Keratinocyte (primary cell): ENCODE measurements around the gene ADAMTSL1. TPM values are rescaled to one million over a fixed set of nuclear protein-coding genes. Genes with fewer than 3 reads are reported as not detected.

Source experiments
- DNase-seq: peaks from one replicate; pipeline ENCODE4 v3.0.0-alpha.2; 2011; ENCODE audit warnings: low read depth, missing footprints, low spot score
- FAIRE-seq: peaks from 2 replicates; lab custom pipeline; 2011; peaks lifted over from hg19 to GRCh38; lab: Jason Lieb, UNC
- H2AFZ ChIP-seq: 2 replicates; pipeline ENCODE4 v1.6.0; 2012; ENCODE audit warnings: low read length, control low read depth, inconsistent platforms; ENCODE audit not compliant: control insufficient read depth
- H3K27ac ChIP-seq: 2 replicates; pipeline ENCODE4 v1.5.1; 2011; ENCODE audit warnings: low read length; ENCODE audit not compliant: control insufficient read depth, insufficient read depth
- H3K27me3 ChIP-seq: 3 replicates; pipeline ENCODE4 v1.6.0; 2011; ENCODE audit warnings: low read length; ENCODE audit not compliant: control insufficient read depth, insufficient read depth; ENCODE audit errors: extremely low read depth
- H3K36me3 ChIP-seq, 2 experiments: 2 replicates in 1 of 2; 3 replicates in 1 of 2; pipeline ENCODE4 v1.5.1; 2011; ENCODE audit warnings: low read length in 2 of 2, mild to moderate bottlenecking in 1 of 2; ENCODE audit not compliant: control insufficient read depth in 2 of 2, insufficient read depth in 2 of 2; ENCODE audit errors: extremely low read depth in 1 of 2
- H3K4me1 ChIP-seq: 3 replicates; pipeline ENCODE4 v1.5.1; 2011; ENCODE audit warnings: low read length; ENCODE audit not compliant: control insufficient read depth, insufficient read depth; ENCODE audit errors: extremely low read depth
- H3K4me2 ChIP-seq: 3 replicates; pipeline ENCODE4 v1.6.0; 2011; ENCODE audit warnings: low read depth, low read length; ENCODE audit not compliant: control insufficient read depth, insufficient read depth; ENCODE audit errors: extremely low read depth
- H3K4me3 ChIP-seq, 3 experiments: fragments of 200-600 bp in 1 of 3; sonication (generic) in 1 of 3; 2 replicates in 2 of 3; 3 replicates in 1 of 3; pipeline ENCODE4 v1.5.1; 2011 to 2016; ENCODE audit warnings: low read length in 3 of 3, mild to moderate bottlenecking in 3 of 3, control low read depth in 2 of 3, inconsistent platforms in 1 of 3, low read depth in 1 of 3, mixed read lengths in 1 of 3, mixed run types in 1 of 3, moderate library complexity in 1 of 3; ENCODE audit not compliant: control insufficient read depth in 2 of 3, insufficient read depth in 2 of 3; ENCODE audit errors: extremely low read depth in 1 of 3
- H3K79me2 ChIP-seq: 2 replicates; pipeline ENCODE4 v1.6.0; 2012; ENCODE audit warnings: low read length; ENCODE audit not compliant: control insufficient read depth, insufficient read depth
- H3K9ac ChIP-seq: 3 replicates; pipeline ENCODE4 v1.6.0; 2011; ENCODE audit warnings: low read length; ENCODE audit not compliant: control insufficient read depth, insufficient read depth; ENCODE audit errors: extremely low read depth
- H3K9me1 ChIP-seq: 3 replicates; pipeline ENCODE4 v1.6.0; 2011; ENCODE audit warnings: low read length; ENCODE audit not compliant: control insufficient read depth, insufficient read depth; ENCODE audit errors: extremely low read depth
- H3K9me3 ChIP-seq: 2 replicates; pipeline ENCODE4 v1.5.1; 2012; ENCODE audit warnings: low read depth, low read length; ENCODE audit not compliant: control insufficient read depth
- H4K20me1 ChIP-seq: 3 replicates; pipeline ENCODE4 v1.6.0; 2011; ENCODE audit warnings: low read length; ENCODE audit not compliant: control insufficient read depth, insufficient read depth; ENCODE audit errors: extremely low read depth
- CTCF ChIP-seq, 3 experiments: IDR thresholded peaks in 1 of 3; conservative IDR thresholded peaks in 1 of 3; optimal IDR thresholded peaks in 1 of 3; 2 replicates in 2 of 3; 3 replicates in 1 of 3; pipeline versions ENCODE3 to v1.5.1; 2011; ENCODE audit warnings: low read length in 3 of 3, mild to moderate bottlenecking in 3 of 3, moderate library complexity in 2 of 3, control low read depth in 1 of 3, inconsistent platforms in 1 of 3; ENCODE audit not compliant: insufficient read depth in 2 of 3; ENCODE audit errors: extremely low read depth in 1 of 3
- EZH2 ChIP-seq: IDR thresholded peaks from one replicate; pipeline ENCODE4 v1.6.1; 2012; ENCODE audit warnings: inconsistent platforms, mild to moderate bottlenecking, low read length, moderate library complexity
- dilution Hi-C: fragments of 300-500 bp; cut with MboI; formaldehyde crosslinking; loops from one replicate; pipeline ENCODE4 v1.7.0; 2020; ENCODE audit warnings: low sequenced_read_pairs; ENCODE audit not compliant: extremely low pct_ligation_motif_present
- polyA plus RNA-seq, 5 experiments: library from polyadenylated mRNA; depleted of rRNA in 3 of 5; stranded (reverse) in 3 of 5; stranded (forward) in 1 of 5; unstranded in 1 of 5; fragments of >200 nt; gene quantifications; 1 replicate in 1 of 5; 2 replicates in 3 of 5; 3 replicates in 1 of 5; pipeline versions ENCODE4 v1.2.1 to v1.2.3, GENCODE V29; 2011 to 2012; ENCODE audit warnings: missing spikeins in 2 of 5, low read depth in 1 of 5, low replicate concordance in 1 of 5

Gene ADAMTSL1
- polyA plus RNA-seq, 1 donor (not counting 4 experiments of a cell fraction or from before 2014, with no cell fraction given) = 1.1 TPM

GRCh38 chr9:18766989-18767550 is 293.1 kb downstream of the ADAMTSL1 start:
- H3K36me3 ChIP-seq = no peaks in the 10 kb centered on the region
- H3K4me1 ChIP-seq = no peaks in the 10 kb centered on the region
- H4K20me1 ChIP-seq = no peaks in the 10 kb centered on the region
- dilution Hi-C loops = no loop called here
- TF ChIP-seq EZH2 (no peak), CTCF (optimal IDR thresholded peaks at IDR 0.05 in 1 of 3, IDR thresholded peaks at IDR 0.05 in 1 of 3, conservative IDR thresholded peaks at IDR 0.05 in 1 of 3; ENCODE audit: extremely low read depth in 1 of 3, insufficient read depth in 2 of 3, low read length in 3 of 3) (no peak)
- FAIRE-seq (no peak), DNase-seq (no peak)
- H2AFZ ChIP-seq = no peak overlapping the region
- no peaks in the 10 kb centered on the region for H3K27me3 ChIP-seq
- no peaks in the 10 kb centered on the region for H3K79me2 ChIP-seq
- H3K9ac ChIP-seq = no peak overlapping the region
- H3K4me2 ChIP-seq = no peak overlapping the region
- no peak overlapping the region for H3K4me3 ChIP-seq
- no peaks in the 10 kb centered on the region for H3K9me1 ChIP-seq
- H3K9me3 ChIP-seq = no peaks in the 10 kb centered on the region
- H3K27ac ChIP-seq = no peak overlapping the region

GRCh38 chr9:18768951-18769622 is 295.1 kb downstream of the ADAMTSL1 start:
- H3K36me3 ChIP-seq = no peaks in the 10 kb centered on the region
- H4K20me1 ChIP-seq = no peaks in the 10 kb centered on the region
- no peak for DNase-seq
- H3K4me3 ChIP-seq = no peak overlapping the region
- H3K9me3 ChIP-seq = no peaks in the 10 kb centered on the region
- TF ChIP-seq EZH2 (no peak), CTCF (optimal IDR thresholded peaks at IDR 0.05 in 1 of 3, IDR thresholded peaks at IDR 0.05 in 1 of 3, conservative IDR thresholded peaks at IDR 0.05 in 1 of 3; ENCODE audit: extremely low read depth in 1 of 3, insufficient read depth in 2 of 3, low read length in 3 of 3) (no peak)
- no peaks in the 10 kb centered on the region for H3K4me1 ChIP-seq
- H2AFZ ChIP-seq = no peak overlapping the region
- H3K4me2 ChIP-seq = no peak overlapping the region
- H3K9me1 ChIP-seq = no peaks in the 10 kb centered on the region
- dilution Hi-C loops = no loop called here
- no peak overlapping the region for H3K9ac ChIP-seq
- H3K27ac ChIP-seq = no peak overlapping the region
- FAIRE-seq = no peak
- no peaks in the 10 kb centered on the region for H3K27me3 ChIP-seq
- H3K79me2 ChIP-seq = no peaks in the 10 kb centered on the region
